HEK293T (cell line): ENCODE data around the gene ZFC3H1.

Source experiments
- CTCF ChIA-PET: fragments of 350-600 bp; formaldehyde crosslinking; extraction: SDS; loops from one replicate; lab custom pipeline; 2021; ENCODE audit warnings: antibody characterized with exemption, inconsistent platforms; lab: Yijun Ruan, JAX
- POLR2A ChIA-PET: fragments of 350-600 bp; formaldehyde crosslinking; extraction: SDS; loops from one replicate; lab custom pipeline; 2020; ENCODE audit warnings: antibody characterized with exemption, inconsistent platforms; lab: Yijun Ruan, JAX
- DNase-seq: peaks from one replicate; pipeline ENCODE4 v3.0.0; 2012; ENCODE audit warnings: mixed read lengths; ENCODE audit errors: extremely low spot score
- ARNT ChIP-seq: fragments of 450-650 bp; IDR thresholded peaks from 2 replicates; pipeline ENCODE4 v1.6.1; 2017; ENCODE audit warnings: mild to moderate bottlenecking
- BHLHE40 ChIP-seq: fragments of 450-650 bp; IDR thresholded peaks from 2 replicates; pipeline ENCODE4 v1.6.1; 2016; ENCODE audit warnings: mild to moderate bottlenecking, moderate library complexity, borderline replicate concordance
- CTBP1 ChIP-seq: fragments of 450-650 bp; IDR thresholded peaks from 2 replicates; pipeline ENCODE4 v1.6.1; 2016; ENCODE audit warnings: borderline replicate concordance
- ELF4 ChIP-seq: fragments of 450-650 bp; IDR thresholded peaks from 2 replicates; pipeline ENCODE4 v1.6.1; 2017; ENCODE audit warnings: antibody characterized with exemption
- FOXA1 ChIP-seq: fragments of 450-650 bp; IDR thresholded peaks from 2 replicates; pipeline ENCODE4 v1.6.1; 2016; ENCODE audit warnings: mild to moderate bottlenecking
- FOXK2 ChIP-seq: fragments of 450-650 bp; IDR thresholded peaks from 2 replicates; pipeline ENCODE4 v1.6.1; 2016; ENCODE audit warnings: mild to moderate bottlenecking
- FOXM1 ChIP-seq: fragments of 450-650 bp; IDR thresholded peaks from 2 replicates; pipeline ENCODE4 v1.6.1; 2017; ENCODE audit warnings: mild to moderate bottlenecking, borderline replicate concordance
- HDGF ChIP-seq: fragments of 450-650 bp; IDR thresholded peaks from 2 replicates; pipeline ENCODE4 v1.6.1; 2017; ENCODE audit warnings: antibody characterized with exemption, borderline replicate concordance
- L3MBTL2 ChIP-seq: fragments of 450-650 bp; conservative IDR thresholded peaks from 2 replicates; pipeline ENCODE4 v1.6.1; 2016; ENCODE audit warnings: mild to moderate bottlenecking
- LEF1 ChIP-seq: fragments of 450-650 bp; IDR thresholded peaks from 2 replicates; pipeline ENCODE4 v1.6.1; 2017; ENCODE audit warnings: mild to moderate bottlenecking, borderline replicate concordance
- NFRKB ChIP-seq: fragments of 450-650 bp; IDR thresholded peaks from 2 replicates; pipeline ENCODE4 v1.6.1; 2016; ENCODE audit warnings: mild to moderate bottlenecking, moderate library complexity
- PKNOX1 ChIP-seq: fragments of 450-650 bp; IDR thresholded peaks from 2 replicates; pipeline ENCODE4 v1.6.1; 2016
- SP1 ChIP-seq: fragments of 450-650 bp; IDR thresholded peaks from 2 replicates; pipeline ENCODE4 v1.6.1; 2017
- SUZ12 ChIP-seq: fragments of 450-650 bp; IDR thresholded peaks from 2 replicates; pipeline ENCODE4 v1.6.1; 2016; ENCODE audit warnings: mild to moderate bottlenecking
- TARDBP ChIP-seq: fragments of 450-650 bp; IDR thresholded peaks from 2 replicates; pipeline ENCODE4 v1.6.1; 2016
- ZNF384 ChIP-seq: fragments of 450-650 bp; IDR thresholded peaks from 2 replicates; pipeline ENCODE4 v1.6.1; 2016

ZFC3H1 gene

GRCh38 chr12:71655907-71656306 lies 7.7 kb downstream of the ZFC3H1 start:
- ChIA-PET POLR2A (no interaction called here), CTCF (no interaction called here)
- no peak for DNase-seq
- TF ChIP-seq ARNT = no peak
- no peak for TF ChIP-seq LEF1
- TF ChIP-seq ELF4 = no peak
- TF ChIP-seq FOXA1 = no peak
- no peak for TF ChIP-seq NFRKB
- TF ChIP-seq SUZ12 = no peak
- TF ChIP-seq ZNF384 = no peak
- TF ChIP-seq L3MBTL2 = no peak
- no peak for TF ChIP-seq CTBP1
- TF ChIP-seq BHLHE40 = no peak
- TF ChIP-seq SP1 = no peak
- no peak for TF ChIP-seq PKNOX1
- no peak for TF ChIP-seq FOXK2
- no peak for TF ChIP-seq HDGF
- TF ChIP-seq FOXM1 = no peak
- no peak for TF ChIP-seq TARDBP

GRCh38 chr12:71655495-71655894 lies 8.2 kb downstream of the ZFC3H1 start:
- POLR2A ChIA-PET = no interaction called here

GRCh38 chr12:71654200-71654599 lies 9.4 kb downstream of the ZFC3H1 start:
- DNase-seq = no peak
- ChIA-PET CTCF (no interaction called here), POLR2A (no interaction called here)
- no peak for TF ChIP-seq LEF1
- TF ChIP-seq SUZ12 = no peak
- no peak for TF ChIP-seq ELF4
- no peak for TF ChIP-seq NFRKB
- TF ChIP-seq HDGF = no peak
- TF ChIP-seq FOXK2 = no peak
- TF ChIP-seq SP1 = no peak
- no peak for TF ChIP-seq FOXM1
- no peak for TF ChIP-seq L3MBTL2
- no peak for TF ChIP-seq ARNT
- TF ChIP-seq PKNOX1 = no peak
- TF ChIP-seq TARDBP = no peak
- no peak for TF ChIP-seq BHLHE40
- TF ChIP-seq FOXA1 = no peak
- TF ChIP-seq ZNF384 = no peak
- TF ChIP-seq CTBP1 = no peak

More at GRCh38 chr12:71655495-71655894, 8.2 kb downstream of the ZFC3H1 start:
- TF ChIP-seq CTBP1 (no peak), ELF4 (no peak), HDGF (no peak), L3MBTL2 (no peak), SUZ12 (no peak), ARNT (no peak), FOXM1 (no peak), PKNOX1 (no peak), LEF1 (no peak), FOXA1 (no peak), FOXK2 (no peak), ZNF384 (no peak), NFRKB (no peak), SP1 (no peak), TARDBP (no peak)
- DNase-seq = no peak
- CTCF ChIA-PET = no interaction called here

GRCh38 chr12:71653137-71653536 lies 10.5 kb downstream of the ZFC3H1 start:
- no peak for TF ChIP-seq CTBP1
- ChIA-PET POLR2A (no interaction called here), CTCF (no interaction called here)
- no peak for DNase-seq

- DNase-seq = no peak
- ChIA-PET CTCF (no interaction called here), POLR2A (no interaction called here)
- TF ChIP-seq SP1 = no peak
- no peak for TF ChIP-seq ARNT
- TF ChIP-seq ZNF384 = no peak
- no peak for TF ChIP-seq FOXK2
- TF ChIP-seq ELF4 = no peak
- TF ChIP-seq L3MBTL2 = no peak
- no peak for TF ChIP-seq TARDBP
- TF ChIP-seq FOXM1 = no peak
- no peak for TF ChIP-seq LEF1
- TF ChIP-seq BHLHE40 = no peak
These were observed 11.0 kb downstream of the ZFC3H1 start for GRCh38 chr12:71652656-71653055.

GRCh38 chr12:71649401-71649800 lies 14.2 kb downstream of the ZFC3H1 start:
- ChIA-PET CTCF (no interaction called here), POLR2A (no interaction called here)
- DNase-seq = no peak
- no peak for TF ChIP-seq HDGF
- no peak for TF ChIP-seq PKNOX1
- TF ChIP-seq L3MBTL2 = no peak
- TF ChIP-seq BHLHE40 = no peak
- no peak for TF ChIP-seq ZNF384
- TF ChIP-seq SP1 = no peak
- no peak for TF ChIP-seq ARNT
- no peak for TF ChIP-seq FOXA1
- TF ChIP-seq NFRKB = no peak
- TF ChIP-seq LEF1 = no peak
- TF ChIP-seq CTBP1 = no peak
- no peak for TF ChIP-seq ELF4
- no peak for TF ChIP-seq FOXM1
- TF ChIP-seq SUZ12 = no peak
- no peak for TF ChIP-seq FOXK2
- no peak for TF ChIP-seq TARDBP
